HepG2 (cell line): ENCODE results near the gene SPATA13. TPM values are rescaled to one million over a fixed set of nuclear protein-coding genes. Genes with fewer than 3 reads are reported as not detected.

Source experiments
- ATAC-seq: fragments of 200-7000 bp; cut with Tn5 transposase; 3 replicates; pipeline ENCODE4 v1.9.1; 2020; ENCODE audit warnings: mild to moderate bottlenecking, moderate library complexity
- BruUV-seq: library from RNA; stranded (reverse); fragments of 400-500 nt; replicated peaks from 2 replicates; lab custom pipeline; 2021; lab: Mats Ljungman, UMichigan
- CTCF ChIA-PET: fragments of 300-600 bp; formaldehyde crosslinking; extraction: SDS; loops from one replicate; lab custom pipeline; 2021; ENCODE audit warnings: low total read pairs, inconsistent platforms, low intra/inter-chr PET ratio; lab: Yijun Ruan, JAX
- POLR2A ChIA-PET: fragments of 350-600 bp; sonication (Branson Sonifier 250); formaldehyde crosslinking; loops from one replicate; lab custom pipeline; 2020; ENCODE audit warnings: antibody characterized with exemption, inconsistent platforms; lab: Yijun Ruan, JAX
- DNase-seq: peaks from one replicate; pipeline ENCODE4 v3.0.0-alpha.2; 2015; ENCODE audit warnings: low spot score
- FAIRE-seq: peaks from 3 replicates; lab custom pipeline; 2011; peaks lifted over from hg19 to GRCh38; lab: Jason Lieb, UNC
- H2AFZ ChIP-seq: one replicate; pipeline ENCODE4 v1.6.1; 2011; ENCODE audit warnings: low read length, inconsistent platforms
- H3K27ac ChIP-seq: fragments of 300-600 bp; 3 replicates; pipeline ENCODE4 v1.8.0; 2011; ENCODE audit warnings: mixed run types, mild to moderate bottlenecking, mixed read lengths, low read length, inconsistent platforms; ENCODE audit not compliant: insufficient read depth; ENCODE audit errors: extremely low read length
- H3K27me3 ChIP-seq, 2 experiments: fragments of 200-600 bp in 1 of 2; 2 replicates in 1 of 2; 3 replicates in 1 of 2; pipeline versions ENCODE4 v1.6.0 to v1.8.0; 2011; ENCODE audit warnings: low read length in 2 of 2, mild to moderate bottlenecking in 2 of 2, moderate library complexity in 2 of 2, inconsistent platforms in 1 of 2; ENCODE audit not compliant: insufficient read depth in 2 of 2, control insufficient read depth in 1 of 2
- H3K36me3 ChIP-seq, 2 experiments: fragments of 200-600 bp in 1 of 2; replicated peaks in 1 of 2; 2 replicates in 1 of 2; 3 replicates in 1 of 2; pipeline versions ENCODE4 v1.5.1 to v1.8.0; 2011; ENCODE audit warnings: low read length in 2 of 2, inconsistent platforms in 1 of 2; ENCODE audit not compliant: insufficient read depth in 2 of 2, control insufficient read depth in 1 of 2
- H3K4me1 ChIP-seq: 2 replicates; pipeline ENCODE4 v1.5.1; 2012; ENCODE audit warnings: low read length, inconsistent platforms; ENCODE audit not compliant: insufficient read depth
- H3K4me2 ChIP-seq: 2 replicates; pipeline ENCODE4 v1.6.0; 2011; ENCODE audit warnings: low read depth, low read length, inconsistent platforms
- H3K4me3 ChIP-seq, 3 experiments: fragments of 200-600 bp in 1 of 3; sonication (generic), shearing (Covaris generic) in 1 of 3; replicated peaks in 1 of 3; 2 replicates each; pipeline ENCODE4 v1.5.1; 2011 to 2016; ENCODE audit warnings: low read length in 3 of 3, inconsistent platforms in 2 of 3, low read depth in 2 of 3, mild to moderate bottlenecking in 2 of 3, control low read depth in 1 of 3, mixed read lengths in 1 of 3; ENCODE audit not compliant: insufficient read depth in 1 of 3
- H3K79me2 ChIP-seq: one replicate; pipeline ENCODE4 v1.6.1; 2011; ENCODE audit warnings: low read length, inconsistent platforms; ENCODE audit not compliant: insufficient read depth
- H3K9ac ChIP-seq: 2 replicates; pipeline ENCODE4 v1.6.0; 2011; ENCODE audit warnings: mild to moderate bottlenecking, low read depth, low read length, inconsistent platforms; ENCODE audit not compliant: insufficient read depth
- H3K9me3 ChIP-seq: 2 replicates; pipeline ENCODE4 v1.5.1; 2012; ENCODE audit warnings: mild to moderate bottlenecking, low read length
- H4K20me1 ChIP-seq: 2 replicates; pipeline ENCODE4 v1.6.0; 2011; ENCODE audit warnings: inconsistent platforms, mild to moderate bottlenecking, low read length, moderate library complexity; ENCODE audit not compliant: insufficient read depth
- ARNT2 ChIP-seq: sonication (generic); formaldehyde crosslinking; IDR thresholded peaks from 2 replicates; pipeline ENCODE4 v1.8.0; 2022; ENCODE audit warnings: mild to moderate bottlenecking, low read depth, missing genetic modification reagents, moderate library complexity
- HHEX ChIP-seq: IDR thresholded peaks from 2 replicates; pipeline ENCODE4 v1.6.1; 2016; ENCODE audit warnings: control low read depth
- HOMEZ ChIP-seq: IDR thresholded peaks from 2 replicates; pipeline ENCODE4 v1.6.1; 2016; ENCODE audit warnings: low read depth
- SP2 ChIP-seq: sonication (generic); formaldehyde crosslinking; IDR thresholded peaks from 2 replicates; pipeline ENCODE4 v1.5.1; 2020; ENCODE audit warnings: mild to moderate bottlenecking, missing genetic modification reagents
- SPEN ChIP-seq: sonication (generic); formaldehyde crosslinking; IDR thresholded peaks from 2 replicates; pipeline ENCODE4 v1.5.1; 2020; ENCODE audit warnings: low read depth, mild to moderate bottlenecking, missing genetic modification reagents
- SRSF9 ChIP-seq: fragments of 200-400 bp; formaldehyde crosslinking; IDR thresholded peaks from 2 replicates; pipeline ENCODE4 v1.6.1; 2018; ENCODE audit warnings: borderline replicate concordance, mild to moderate bottlenecking, low read depth, low read length; ENCODE audit not compliant: insufficient read depth, poor library complexity, severe bottlenecking
- TRIM22 ChIP-seq: fragments of 450-650 bp; IDR thresholded peaks from 2 replicates; pipeline ENCODE4 v1.6.1; 2017
- ZNF318 ChIP-seq: sonication (generic); formaldehyde crosslinking; IDR thresholded peaks from 2 replicates; pipeline ENCODE4 v1.4.0; 2020; ENCODE audit warnings: mild to moderate bottlenecking, missing genetic modification reagents
- ZNF501 ChIP-seq: sonication (generic); formaldehyde crosslinking; IDR thresholded peaks from 2 replicates; pipeline ENCODE4 v1.5.1; 2020; ENCODE audit warnings: mild to moderate bottlenecking, moderate library complexity, missing genetic modification reagents
- ZNF781 ChIP-seq: sonication (generic); formaldehyde crosslinking; IDR thresholded peaks from 2 replicates; pipeline ENCODE4 v1.5.1; 2020; ENCODE audit warnings: borderline replicate concordance, mild to moderate bottlenecking, missing genetic modification reagents; ENCODE audit errors: not compliant biosample characterization
- ZNF792 ChIP-seq: IDR thresholded peaks from 2 replicates; pipeline ENCODE4 v1.6.1; 2016
- ZNF800 ChIP-seq: sonication (generic); formaldehyde crosslinking; IDR thresholded peaks from 2 replicates; pipeline ENCODE4 v1.4.0; 2020; ENCODE audit warnings: missing genetic modification reagents
- WGBS: methylation state at CpG from one replicate; pipeline ENCODE4 v1.1.6; 2017; ENCODE audit warnings: low lambda C conversion rate; 5-methylcytosine and 5-hydroxymethylcytosine counted together
- in situ Hi-C: cut with HindIII; loops from 2 replicates; pipeline ENCODE4 v1.10.0; 2017; ENCODE audit warnings: low pct_unique_long_range_greater_than_20kb; ENCODE audit not compliant: extremely low pct_ligation_motif_present
- intact Hi-C: fragments of 100-400 bp; cut with micrococcal nuclease; formaldehyde crosslinking; loops from one replicate; pipeline ENCODE4 v1.10.0; 2022; ENCODE audit not compliant: unreplicated experiment
- polyA plus RNA-seq, 8 experiments: library from polyadenylated mRNA; depleted of rRNA in 3 of 8; stranded (reverse) in 7 of 8; unstranded in 1 of 8; fragments of >200 nt; fragmentation: Illumina TruSeq in 4 of 8; extraction: Trizol in 4 of 8; gene quantifications; 2 replicates each; pipeline versions ENCODE4 v1.2.1 to v1.2.3, GENCODE V29; 2011 to 2016; ENCODE audit warnings: low read depth in 4 of 8, missing spikeins in 1 of 8, mixed read lengths in 1 of 8; ENCODE audit not compliant: insufficient read depth in 1 of 8
- total RNA-seq, 5 experiments: library from RNA; depleted of rRNA; stranded (reverse); fragments of >200 nt; fragmentation: Illumina TruSeq; extraction: Trizol; gene quantifications; 2 replicates each; pipeline ENCODE4 v1.2.3, GENCODE V29; 2016; ENCODE audit warnings: low read depth in 1 of 5

The SPATA13 gene
- total and polyA plus RNA-seq, 2 of the 13 experiments (the other 11 are each of a cell fraction or from before 2014, with no cell fraction given) = 11.3 to 14.2 TPM

- Histone ChIP-seq H3K27me3 (no peaks in the 10 kb centered on the region), H3K9ac (no peak overlapping the region), H3K4me3 (no peak overlapping the region), H3K4me2 (no peak overlapping the region)
- no peak for ATAC-seq
- POLR2A ChIA-PET = no interaction called here
- TF ChIP-seq ZNF318 (CRISPR knock-in tag) = no peak
- TF ChIP-seq ZNF800 (CRISPR knock-in tag) = no peak
- no peak for TF ChIP-seq SP2 (CRISPR knock-in tag)
- no peak for TF ChIP-seq HHEX
- TF ChIP-seq ZNF501 (CRISPR knock-in tag) = no peak
- TF ChIP-seq ZNF792 (CRISPR knock-in tag) = no peak
- no peak for TF ChIP-seq SPEN (CRISPR knock-in tag)
- no peak for TF ChIP-seq SRSF9
- TF ChIP-seq ARNT2 (CRISPR knock-in tag) = no peak
- no peak for TF ChIP-seq ZNF781 (CRISPR knock-in tag)
- no peak for TF ChIP-seq HOMEZ
- TF ChIP-seq TRIM22 = no peak
- TF ChIP-seq, all 625 proteins: peak for 0
- 74% methylated on average over 15 of the region's 26 CpGs for WGBS
- CTCF ChIA-PET = no interaction called here
- H2AFZ ChIP-seq = no peak overlapping the region
- intact Hi-C loops (no loop called here), in situ Hi-C loops (no loop called here)
- H3K4me1 ChIP-seq = no peaks in the 10 kb centered on the region
- no peak overlapping the region for H3K27ac ChIP-seq
- no peaks in the 10 kb centered on the region for H3K9me3 ChIP-seq
- H3K79me2 ChIP-seq = no peaks in the 10 kb centered on the region
- no peaks in the 10 kb centered on the region for H3K36me3 ChIP-seq
- no TSS peak for BruUV-seq
- no peaks in the 10 kb centered on the region for H4K20me1 ChIP-seq
- FAIRE-seq (no peak), DNase-seq (no peak)
Observed at GRCh38 chr13:24340608-24340955, 180.1 kb downstream of the SPATA13 start.
